ENCODE data around the gene LMF2.

DNA sequence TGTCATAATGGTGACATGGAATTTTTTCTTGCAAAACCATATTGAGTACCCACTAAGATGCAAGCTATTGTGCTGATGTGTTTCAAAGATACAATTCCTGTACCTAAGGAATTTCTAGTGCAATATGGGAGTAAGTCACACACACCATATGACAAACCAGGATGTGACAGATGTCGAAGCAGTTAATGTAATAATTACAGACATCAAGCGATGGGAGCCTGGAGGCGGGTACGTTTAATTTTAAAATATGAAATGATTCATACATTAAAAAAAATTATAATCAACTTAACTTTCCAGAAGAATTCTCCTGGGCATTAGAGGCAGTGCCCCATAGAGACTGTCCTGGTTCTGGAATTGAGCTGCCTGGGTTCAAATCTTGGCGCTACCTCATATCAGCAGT, 49.2 kb upstream of the LMF2 start:
- TF ChIP-seq, protein P1, sequence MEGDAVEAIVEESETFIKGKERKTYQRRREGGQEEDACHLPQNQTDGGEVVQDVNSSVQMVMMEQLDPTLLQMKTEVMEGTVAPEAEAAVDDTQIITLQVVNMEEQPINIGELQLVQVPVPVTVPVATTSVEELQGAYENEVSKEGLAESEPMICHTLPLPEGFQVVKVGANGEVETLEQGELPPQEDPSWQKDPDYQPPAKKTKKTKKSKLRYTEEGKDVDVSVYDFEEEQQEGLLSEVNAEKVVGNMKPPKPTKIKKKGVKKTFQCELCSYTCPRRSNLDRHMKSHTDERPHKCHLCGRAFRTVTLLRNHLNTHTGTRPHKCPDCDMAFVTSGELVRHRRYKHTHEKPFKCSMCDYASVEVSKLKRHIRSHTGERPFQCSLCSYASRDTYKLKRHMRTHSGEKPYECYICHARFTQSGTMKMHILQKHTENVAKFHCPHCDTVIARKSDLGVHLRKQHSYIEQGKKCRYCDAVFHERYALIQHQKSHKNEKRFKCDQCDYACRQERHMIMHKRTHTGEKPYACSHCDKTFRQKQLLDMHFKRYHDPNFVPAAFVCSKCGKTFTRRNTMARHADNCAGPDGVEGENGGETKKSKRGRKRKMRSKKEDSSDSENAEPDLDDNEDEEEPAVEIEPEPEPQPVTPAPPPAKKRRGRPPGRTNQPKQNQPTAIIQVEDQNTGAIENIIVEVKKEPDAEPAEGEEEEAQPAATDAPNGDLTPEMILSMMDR (conservative IDR thresholded peaks at IDR 0.05; ENCODE audit: low read length), result no peak
- TF ChIP-seq EZH2phosphoT487 (IDR thresholded peaks at IDR 0.05; ENCODE audit: borderline replicate concordance, low read depth, low read length), result no peak

All from OCI-LY7 (cell line).